DMS 273 (cell line): Measurements from ENCODE around the gene OR51I2.

Experiments
- DNase-seq: peaks from one replicate; lab custom pipeline; 2025; ENCODE audit not compliant: unreplicated experiment; lab: John Stamatoyannopoulos, UW

Gene OR51I2

GRCh38 chr11:5449023-5449422 lies at the start of gene OR51I2:
OR51I2 (plus strand) TSS chr11:5449323; CDS start chr11:5453489, 4,166 bp downstream.
- DNase-seq = no peak

DNA sequence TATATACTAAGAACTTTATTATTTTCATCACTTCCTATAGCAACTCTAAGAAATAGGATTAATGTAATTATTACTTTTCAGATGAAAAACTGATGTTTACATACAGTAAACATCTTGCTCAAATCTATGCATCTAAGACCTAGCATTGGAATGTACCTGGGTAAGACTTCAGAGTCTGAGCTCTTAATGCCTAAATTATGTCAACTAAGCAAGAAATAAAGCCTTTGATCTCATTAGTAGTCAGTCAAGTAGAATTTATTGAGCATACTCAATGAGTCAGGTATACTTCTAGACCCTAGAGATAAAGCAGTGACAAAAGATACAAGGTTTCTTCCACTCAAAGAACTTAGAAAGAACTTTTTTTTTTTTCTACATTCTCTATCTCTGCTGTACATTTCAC lies 44.0 kb upstream of the OR51I2 start:
- no peak for DNase-seq

GRCh38 chr11:5420993-5421392 lies 28.1 kb upstream of the OR51I2 start:
- no peak for DNase-seq

DNA sequence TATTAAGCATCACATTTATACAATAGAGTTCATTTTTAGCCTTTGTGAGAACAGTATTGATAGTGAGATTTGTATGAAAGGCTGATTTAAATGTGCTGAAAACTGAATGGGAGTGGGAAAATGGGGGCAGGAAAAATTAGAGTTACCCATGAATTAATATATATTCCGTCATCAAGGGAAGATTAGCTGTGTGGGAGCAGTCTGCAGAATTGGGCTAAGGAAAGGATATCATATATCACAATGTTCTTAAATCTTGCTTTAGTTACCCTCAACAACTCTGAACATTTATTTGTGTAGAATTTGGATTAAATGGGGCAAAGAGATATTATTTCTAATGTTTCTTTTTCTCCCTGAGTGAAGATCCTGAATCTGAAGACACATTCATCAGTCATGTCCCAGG lies 27.3 kb upstream of the OR51I2 start, which contains the start of gene OR51Q1:
Gene OR51Q1, plus strand, starts transcription at position 301 of the 400 bp plus-strand sequence. Its CDS starts 90 bp downstream, at position 391.
- no peak for DNase-seq

DNA sequence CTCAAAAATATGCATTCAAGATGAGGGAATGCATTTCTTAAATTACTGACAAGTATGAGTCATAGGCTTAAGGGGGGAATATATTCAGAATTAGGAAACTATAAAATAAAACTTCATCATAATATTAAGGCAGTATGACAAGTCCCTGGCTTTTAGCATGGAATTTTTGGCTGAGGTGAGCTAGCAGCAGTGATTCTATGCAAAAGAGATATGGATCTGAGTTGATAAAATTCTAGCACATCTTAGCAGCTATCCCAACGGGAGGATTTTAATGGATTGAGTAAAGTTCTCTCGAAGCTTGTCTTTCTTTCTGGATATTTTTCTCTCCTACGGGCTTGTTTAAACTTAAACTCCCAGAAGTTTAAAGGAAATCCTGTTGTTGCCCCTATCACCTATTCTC lies 26.0 kb upstream of the OR51I2 start:
- DNase-seq = no peak

DNA sequence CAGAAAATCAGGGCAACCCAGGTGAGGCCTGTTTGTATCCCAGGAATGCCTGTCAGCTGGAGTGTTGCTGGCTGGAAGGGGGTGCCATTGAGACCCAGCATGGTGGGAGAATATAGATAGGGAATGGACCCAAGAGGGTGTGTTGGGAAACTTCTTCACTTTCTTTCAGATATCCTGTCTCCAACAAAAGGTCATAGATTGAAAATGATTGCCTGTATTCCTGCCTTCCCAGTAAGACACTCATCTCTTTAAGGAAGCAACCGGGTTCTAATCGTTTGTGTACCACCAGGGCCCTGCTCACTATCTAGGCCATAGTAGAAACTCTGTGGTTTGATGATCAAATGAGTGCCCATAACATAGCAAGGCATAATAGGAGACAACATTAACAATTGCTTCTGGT lies 7.7 kb upstream of the OR51I2 start, which contains the start of gene OR51I1:
Gene OR51I1, minus strand, starts transcription at position 101 of the 400 bp plus-strand sequence. Its CDS starts 0 bp downstream, at position 101.
- no peak for DNase-seq

GRCh38 chr11:5443835-5444393 lies 5.2 kb upstream of the OR51I2 start:
- DNase-seq = no peak

GRCh38 chr11:5449432-5449831 lies 309 bp downstream of the OR51I2 start:
- DNase-seq = no peak

DNA sequence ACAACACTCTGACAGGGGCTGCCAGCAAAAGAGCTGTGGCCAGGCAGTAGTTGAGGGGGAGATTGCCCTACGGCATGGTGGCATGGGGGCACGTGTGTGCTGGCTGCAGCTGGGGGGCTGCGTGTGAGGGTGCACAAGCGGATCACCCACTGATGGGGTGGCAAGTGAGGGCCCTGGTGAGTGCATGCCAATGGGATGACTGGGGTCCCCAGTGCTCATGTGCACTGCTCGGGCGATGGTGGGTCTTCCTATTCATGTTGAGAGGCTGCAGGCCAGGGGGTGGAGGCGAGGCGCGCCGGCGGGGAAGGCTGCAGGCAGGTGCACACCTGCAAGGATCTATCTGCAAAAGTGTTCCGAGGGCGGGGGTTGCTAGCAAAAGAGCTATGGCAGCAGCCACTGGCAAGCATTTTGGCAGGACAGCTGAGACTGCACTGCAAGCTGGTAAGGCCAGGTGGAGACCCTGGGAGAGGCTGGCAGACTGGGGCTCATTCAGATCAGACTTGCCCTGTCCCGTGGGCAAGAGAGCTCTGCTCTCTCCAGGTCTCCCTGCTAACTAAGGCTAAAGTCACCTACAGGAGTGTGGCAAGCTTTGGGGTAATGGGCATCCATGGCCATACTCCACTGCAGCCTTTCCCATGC lies 12.0 kb downstream of the OR51I2 start:
- DNase-seq = no peak

DNA sequence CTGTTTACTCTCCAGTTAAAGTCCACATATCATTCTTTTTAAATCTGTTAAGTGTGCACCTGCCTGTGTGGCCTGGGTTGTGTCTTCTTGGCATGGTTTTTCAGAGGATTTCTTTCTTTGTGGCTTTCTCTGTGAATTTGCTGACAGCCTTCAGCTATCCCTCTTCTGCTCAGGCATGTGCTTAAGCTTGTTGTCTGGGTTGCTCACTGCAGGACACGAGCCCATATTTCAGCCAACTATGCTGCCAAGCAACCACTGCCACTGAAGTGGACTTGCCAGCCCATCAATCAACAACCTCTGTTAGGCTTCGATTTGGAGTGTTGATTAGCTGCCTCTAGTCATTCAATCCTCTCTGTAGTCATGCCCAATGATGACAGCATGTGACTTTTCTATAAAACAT lies 18.4 kb downstream of the OR51I2 start:
- DNase-seq = no peak

DNA sequence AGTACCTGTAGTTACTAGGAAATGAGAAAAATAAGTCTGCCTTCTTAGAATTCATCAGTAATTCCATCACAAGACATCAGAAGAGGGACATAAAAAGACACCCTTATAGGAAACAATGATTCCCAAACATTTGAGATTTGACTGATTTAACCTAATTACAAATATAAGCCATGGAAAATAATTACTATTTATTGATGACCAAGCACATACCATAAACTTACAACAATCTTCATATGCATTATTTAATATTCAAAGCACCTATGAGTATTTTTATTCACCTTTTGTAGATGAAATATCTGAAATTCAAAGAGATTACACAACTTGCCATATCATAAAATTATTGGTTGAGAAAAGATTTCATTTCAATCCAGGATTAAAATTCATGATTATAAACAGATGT lies 24.8 kb downstream of the OR51I2 start:
- DNase-seq = no peak

- DNase-seq = peak; percentile 44
Observed at GRCh38 chr11:5476186-5476819, 27.2 kb downstream of the OR51I2 start.

GRCh38 chr11:5486003-5486402 lies 36.9 kb downstream of the OR51I2 start:
- DNase-seq = no peak

DNA sequence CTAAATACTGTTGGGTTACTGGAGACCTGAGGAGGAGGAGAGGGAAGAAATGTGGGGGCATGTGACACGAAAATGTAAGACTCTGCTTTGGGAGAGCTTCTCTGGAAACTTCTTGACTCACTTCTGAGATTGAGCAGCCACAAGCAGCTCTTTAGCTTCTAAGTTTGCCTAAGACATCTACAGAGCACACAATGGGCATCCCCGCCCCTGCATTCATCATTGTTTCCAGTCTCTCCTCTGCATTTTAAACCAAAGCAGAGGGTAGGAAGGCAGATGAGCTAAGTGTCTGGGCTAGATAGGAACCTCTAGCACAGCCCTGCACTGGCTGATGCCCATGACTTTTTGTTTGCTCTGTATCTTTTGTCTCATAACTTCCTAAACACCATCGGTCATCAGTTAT lies 37.3 kb downstream of the OR51I2 start:
- no peak for DNase-seq

GRCh38 chr11:5488385-5488784 lies 39.3 kb downstream of the OR51I2 start, which contains the start of gene OR52D1:
OR52D1 (plus strand) TSS chr11:5488685; CDS start chr11:5488707, 22 bp downstream.
- DNase-seq = no peak

DNA sequence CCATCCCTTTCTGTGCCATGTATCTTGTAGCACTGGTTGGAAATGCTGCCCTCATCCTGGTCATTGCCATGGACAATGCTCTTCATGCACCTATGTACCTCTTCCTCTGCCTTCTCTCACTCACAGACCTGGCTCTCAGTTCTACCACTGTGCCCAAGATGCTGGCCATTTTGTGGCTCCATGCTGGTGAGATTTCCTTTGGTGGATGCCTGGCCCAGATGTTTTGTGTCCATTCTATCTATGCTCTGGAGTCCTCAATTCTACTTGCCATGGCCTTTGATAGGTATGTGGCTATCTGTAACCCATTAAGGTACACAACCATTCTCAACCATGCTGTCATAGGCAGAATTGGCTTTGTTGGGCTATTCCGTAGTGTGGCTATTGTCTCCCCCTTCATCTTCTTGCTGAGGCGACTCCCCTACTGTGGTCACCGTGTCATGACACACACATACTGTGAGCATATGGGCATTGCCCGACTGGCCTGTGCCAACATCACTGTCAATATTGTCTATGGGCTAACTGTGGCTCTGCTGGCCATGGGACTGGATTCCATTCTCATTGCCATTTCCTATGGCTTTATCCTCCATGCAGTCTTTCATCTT lies 39.8 kb downstream of the OR51I2 start:
- DNase-seq = no peak

- DNase-seq = no peak
Observed at GRCh38 chr11:5489576-5490357, 40.6 kb downstream of the OR51I2 start.

- no peak for DNase-seq
Observed at GRCh38 chr11:5499671-5500070, 50.5 kb downstream of the OR51I2 start.

DNA sequence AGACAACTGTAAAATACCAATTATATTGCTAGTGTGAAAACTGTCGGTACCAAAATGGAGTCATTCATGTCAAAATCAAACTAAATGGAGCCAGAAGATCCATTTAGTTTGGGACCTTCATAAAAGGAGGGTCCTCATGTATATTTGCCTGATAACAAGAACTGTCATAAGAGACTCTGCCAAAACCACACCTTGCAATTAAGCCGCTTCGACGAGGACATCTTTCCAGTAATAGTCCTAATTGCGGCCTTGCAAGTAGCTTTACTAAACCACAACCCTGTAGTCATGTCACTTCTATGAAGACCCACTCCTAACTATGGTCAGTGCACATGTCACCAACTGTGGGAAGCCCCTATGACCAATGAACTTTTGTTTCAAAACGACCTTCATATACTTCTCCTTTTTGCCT lies 51.3 kb downstream of the OR51I2 start:
- DNase-seq = no peak

DNA sequence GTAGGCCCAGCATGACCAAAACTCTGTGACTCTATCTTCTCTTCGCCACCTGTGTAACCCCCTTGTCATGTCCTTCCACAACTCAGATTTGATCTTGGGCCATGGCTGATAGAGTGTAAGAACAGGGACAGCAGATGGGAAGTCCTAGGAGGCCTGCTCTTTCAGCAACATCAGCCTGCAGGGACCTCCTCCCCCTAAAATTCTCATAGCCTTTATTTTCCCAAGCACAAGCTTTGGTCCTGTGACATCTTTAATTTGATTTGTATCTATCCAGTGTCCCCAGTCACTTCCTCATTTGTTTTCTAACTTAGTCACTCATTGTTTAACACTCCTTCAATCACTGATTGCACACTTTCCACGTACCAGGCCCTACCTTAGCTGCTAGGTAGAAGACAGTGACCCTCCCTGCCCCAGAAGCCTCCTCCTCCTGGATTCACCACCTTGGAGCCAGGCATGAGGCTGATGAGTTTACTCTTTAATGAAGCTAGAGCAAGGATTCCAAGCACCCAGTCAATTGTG lies 55.3 kb downstream of the OR51I2 start:
- DNase-seq = peak; percentile 9
